ENCODE measurements around the gene NFE2L2. TPM values are rescaled to one million over a fixed set of nuclear protein-coding genes. Genes with fewer than 3 reads are reported as not detected.

The NFE2L2 gene
- total RNA-seq, 1 experiment from 2014 or later, result 26.3 TPM

DNA sequence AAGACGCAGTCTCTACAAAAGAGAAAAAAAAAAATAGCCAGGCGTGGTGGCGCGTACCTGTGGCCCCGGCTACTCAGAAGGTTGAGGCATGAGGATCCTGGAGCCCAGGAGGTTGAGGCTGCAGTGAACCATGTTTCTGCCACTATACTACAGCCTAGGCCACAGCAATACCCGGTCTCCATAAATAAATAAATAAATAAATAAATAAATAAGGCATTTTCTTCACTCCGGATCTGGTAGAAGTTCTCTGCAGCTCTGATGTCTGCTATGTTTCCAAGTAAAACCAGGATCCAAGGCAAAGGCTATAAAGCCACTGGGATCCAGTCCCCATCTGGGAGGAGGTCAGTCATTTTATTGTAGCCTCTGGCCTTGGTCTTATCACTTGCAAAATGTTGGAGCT is 15.5 kb downstream of the NFE2L2 start:
- Mint-ChIP-seq H3K27ac (no peak overlapping the region), H3K4me3 (no peak overlapping the region), H3K9me3 (no peaks in the 10 kb centered on the region), H3K36me3 (no peaks in the 10 kb centered on the region), H3K4me1 (peaks cover 46% of the 10 kb centered on the region), H3K27me3 (ENCODE audit: low read depth) (no peaks in the 10 kb centered on the region)
- TF ChIP-seq ZNF121 (CRISPR knock-in tag; IDR thresholded peaks at IDR 0.05) (no peak), ZNF416 (CRISPR knock-in tag; IDR thresholded peaks at IDR 0.05) (no peak), NFYB (CRISPR knock-in tag; conservative IDR thresholded peaks at IDR 0.05; ENCODE audit: low read depth) (no peak), TCF7 (CRISPR knock-in tag; IDR thresholded peaks at IDR 0.05; ENCODE audit: low read depth) (no peak), SMAD3 (CRISPR knock-in tag; IDR thresholded peaks at IDR 0.05; ENCODE audit: borderline replicate concordance) (no peak), ZNF671 (CRISPR knock-in tag; IDR thresholded peaks at IDR 0.05) (no peak), ZNF423 (CRISPR knock-in tag; IDR thresholded peaks at IDR 0.05) (no peak), RORB (CRISPR knock-in tag; IDR thresholded peaks at IDR 0.05) (no peak), NFATC4 (CRISPR knock-in tag; IDR thresholded peaks at IDR 0.05) (no peak), CREM (CRISPR knock-in tag; IDR thresholded peaks at IDR 0.05) (no peak), GTF2I (CRISPR knock-in tag; conservative IDR thresholded peaks at IDR 0.05) (no peak)
- TF ChIP-seq, protein P1, sequence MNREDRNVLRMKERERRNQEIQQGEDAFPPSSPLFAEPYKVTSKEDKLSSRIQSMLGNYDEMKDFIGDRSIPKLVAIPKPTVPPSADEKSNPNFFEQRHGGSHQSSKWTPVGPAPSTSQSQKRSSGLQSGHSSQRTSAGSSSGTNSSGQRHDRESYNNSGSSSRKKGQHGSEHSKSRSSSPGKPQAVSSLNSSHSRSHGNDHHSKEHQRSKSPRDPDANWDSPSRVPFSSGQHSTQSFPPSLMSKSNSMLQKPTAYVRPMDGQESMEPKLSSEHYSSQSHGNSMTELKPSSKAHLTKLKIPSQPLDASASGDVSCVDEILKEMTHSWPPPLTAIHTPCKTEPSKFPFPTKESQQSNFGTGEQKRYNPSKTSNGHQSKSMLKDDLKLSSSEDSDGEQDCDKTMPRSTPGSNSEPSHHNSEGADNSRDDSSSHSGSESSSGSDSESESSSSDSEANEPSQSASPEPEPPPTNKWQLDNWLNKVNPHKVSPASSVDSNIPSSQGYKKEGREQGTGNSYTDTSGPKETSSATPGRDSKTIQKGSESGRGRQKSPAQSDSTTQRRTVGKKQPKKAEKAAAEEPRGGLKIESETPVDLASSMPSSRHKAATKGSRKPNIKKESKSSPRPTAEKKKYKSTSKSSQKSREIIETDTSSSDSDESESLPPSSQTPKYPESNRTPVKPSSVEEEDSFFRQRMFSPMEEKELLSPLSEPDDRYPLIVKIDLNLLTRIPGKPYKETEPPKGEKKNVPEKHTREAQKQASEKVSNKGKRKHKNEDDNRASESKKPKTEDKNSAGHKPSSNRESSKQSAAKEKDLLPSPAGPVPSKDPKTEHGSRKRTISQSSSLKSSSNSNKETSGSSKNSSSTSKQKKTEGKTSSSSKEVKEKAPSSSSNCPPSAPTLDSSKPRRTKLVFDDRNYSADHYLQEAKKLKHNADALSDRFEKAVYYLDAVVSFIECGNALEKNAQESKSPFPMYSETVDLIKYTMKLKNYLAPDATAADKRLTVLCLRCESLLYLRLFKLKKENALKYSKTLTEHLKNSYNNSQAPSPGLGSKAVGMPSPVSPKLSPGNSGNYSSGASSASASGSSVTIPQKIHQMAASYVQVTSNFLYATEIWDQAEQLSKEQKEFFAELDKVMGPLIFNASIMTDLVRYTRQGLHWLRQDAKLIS (CRISPR knock-in tag; IDR thresholded peaks at IDR 0.05; ENCODE audit: borderline replicate concordance), result no peak
- no peak for DNase-seq (ENCODE audit: low spot score)
- ATAC-seq, result no peak
- POLR2A ChIA-PET, result no interaction called here
- CTCF ChIA-PET, result interaction anchor here (0.8 kb wide), 1 partner anchor 24 kb away, joined by 3 read pairs; no protein-coding TSS in a partner anchor

GRCh38 chr2:177247693-177248262 is 16.7 kb downstream of the NFE2L2 start:
- CTCF ChIA-PET, result interaction anchor here (0.8 kb wide), 1 partner anchor 26 kb away, joined by 3 read pairs; no protein-coding TSS in a partner anchor
- no peak overlapping the region for H3K4me3 Mint-ChIP-seq
- H3K36me3 Mint-ChIP-seq, result no peaks in the 10 kb centered on the region
- H3K27me3 Mint-ChIP-seq (ENCODE audit: low read depth), result no peaks in the 10 kb centered on the region
- POLR2A ChIA-PET, result no interaction called here
- no peaks in the 10 kb centered on the region for H3K9me3 Mint-ChIP-seq
- DNase-seq (ENCODE audit: low spot score) (no peak), ATAC-seq (no peak)
- H3K27ac Mint-ChIP-seq, result no peak overlapping the region
- H3K4me1 Mint-ChIP-seq, result peaks cover 43% of the 10 kb centered on the region
- TF ChIP-seq GRHL2 (CRISPR knock-in tag; IDR thresholded peaks at IDR 0.05; ENCODE audit: insufficient replicate concordance, severe bottlenecking), result no peak
- TF ChIP-seq GABPB1 (CRISPR knock-in tag; IDR thresholded peaks at IDR 0.05), result no peak
- TF ChIP-seq HMGXB4 (CRISPR knock-in tag; IDR thresholded peaks at IDR 0.05), result no peak
- TF ChIP-seq, protein P2, sequence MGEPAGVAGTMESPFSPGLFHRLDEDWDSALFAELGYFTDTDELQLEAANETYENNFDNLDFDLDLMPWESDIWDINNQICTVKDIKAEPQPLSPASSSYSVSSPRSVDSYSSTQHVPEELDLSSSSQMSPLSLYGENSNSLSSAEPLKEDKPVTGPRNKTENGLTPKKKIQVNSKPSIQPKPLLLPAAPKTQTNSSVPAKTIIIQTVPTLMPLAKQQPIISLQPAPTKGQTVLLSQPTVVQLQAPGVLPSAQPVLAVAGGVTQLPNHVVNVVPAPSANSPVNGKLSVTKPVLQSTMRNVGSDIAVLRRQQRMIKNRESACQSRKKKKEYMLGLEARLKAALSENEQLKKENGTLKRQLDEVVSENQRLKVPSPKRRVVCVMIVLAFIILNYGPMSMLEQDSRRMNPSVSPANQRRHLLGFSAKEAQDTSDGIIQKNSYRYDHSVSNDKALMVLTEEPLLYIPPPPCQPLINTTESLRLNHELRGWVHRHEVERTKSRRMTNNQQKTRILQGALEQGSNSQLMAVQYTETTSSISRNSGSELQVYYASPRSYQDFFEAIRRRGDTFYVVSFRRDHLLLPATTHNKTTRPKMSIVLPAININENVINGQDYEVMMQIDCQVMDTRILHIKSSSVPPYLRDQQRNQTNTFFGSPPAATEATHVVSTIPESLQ (CRISPR knock-in tag; IDR thresholded peaks at IDR 0.05), result no peak
- TF ChIP-seq E2F4 (CRISPR knock-in tag; IDR thresholded peaks at IDR 0.05; ENCODE audit: borderline replicate concordance, low read depth), result no peak
- TF ChIP-seq KAT7 (CRISPR knock-in tag; IDR thresholded peaks at IDR 0.05; ENCODE audit: borderline replicate concordance), result no peak
- TF ChIP-seq, protein P3, sequence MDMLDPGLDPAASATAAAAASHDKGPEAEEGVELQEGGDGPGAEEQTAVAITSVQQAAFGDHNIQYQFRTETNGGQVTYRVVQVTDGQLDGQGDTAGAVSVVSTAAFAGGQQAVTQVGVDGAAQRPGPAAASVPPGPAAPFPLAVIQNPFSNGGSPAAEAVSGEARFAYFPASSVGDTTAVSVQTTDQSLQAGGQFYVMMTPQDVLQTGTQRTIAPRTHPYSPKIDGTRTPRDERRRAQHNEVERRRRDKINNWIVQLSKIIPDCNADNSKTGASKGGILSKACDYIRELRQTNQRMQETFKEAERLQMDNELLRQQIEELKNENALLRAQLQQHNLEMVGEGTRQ (CRISPR knock-in tag; IDR thresholded peaks at IDR 0.05), result no peak
- no peak for TF ChIP-seq NFYB (CRISPR knock-in tag; conservative IDR thresholded peaks at IDR 0.05; ENCODE audit: low read depth)
- TF ChIP-seq, protein P4, sequence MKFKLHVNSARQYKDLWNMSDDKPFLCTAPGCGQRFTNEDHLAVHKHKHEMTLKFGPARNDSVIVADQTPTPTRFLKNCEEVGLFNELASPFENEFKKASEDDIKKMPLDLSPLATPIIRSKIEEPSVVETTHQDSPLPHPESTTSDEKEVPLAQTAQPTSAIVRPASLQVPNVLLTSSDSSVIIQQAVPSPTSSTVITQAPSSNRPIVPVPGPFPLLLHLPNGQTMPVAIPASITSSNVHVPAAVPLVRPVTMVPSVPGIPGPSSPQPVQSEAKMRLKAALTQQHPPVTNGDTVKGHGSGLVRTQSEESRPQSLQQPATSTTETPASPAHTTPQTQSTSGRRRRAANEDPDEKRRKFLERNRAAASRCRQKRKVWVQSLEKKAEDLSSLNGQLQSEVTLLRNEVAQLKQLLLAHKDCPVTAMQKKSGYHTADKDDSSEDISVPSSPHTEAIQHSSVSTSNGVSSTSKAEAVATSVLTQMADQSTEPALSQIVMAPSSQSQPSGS (CRISPR knock-in tag; IDR thresholded peaks at IDR 0.05; ENCODE audit: borderline replicate concordance, low read depth), result no peak
- no peak for TF ChIP-seq ZBTB43 (CRISPR knock-in tag; IDR thresholded peaks at IDR 0.05)
- TF ChIP-seq ZNF219 (CRISPR knock-in tag; IDR thresholded peaks at IDR 0.05; ENCODE audit: borderline replicate concordance), result no peak
- TF ChIP-seq GTF2I (CRISPR knock-in tag; conservative IDR thresholded peaks at IDR 0.05), result no peak
- no peak for TF ChIP-seq SMAD4 (CRISPR knock-in tag; IDR thresholded peaks at IDR 0.05)
